H1 (cell line): ENCODE measurements around the gene KLHL7. TPM values are rescaled to one million over a fixed set of nuclear protein-coding genes. Genes with fewer than 3 reads are reported as not detected.

Experiments
- KDM5A ChIP-seq: fragments of 200-600 bp; IDR thresholded peaks from 2 replicates; pipeline ENCODE4 v1.7.1; 2012; ENCODE audit warnings: mild to moderate bottlenecking, low read length, inconsistent platforms, mixed read lengths
- SIN3A ChIP-seq, 2 experiments: IDR thresholded peaks in 1 of 2; conservative IDR thresholded peaks in 1 of 2; 2 replicates each; pipeline ENCODE4 v1.6.1; 2011 to 2012; ENCODE audit warnings: low read length in 2 of 2, improper control_type of control experiment in 1 of 2, low read depth in 1 of 2, mild to moderate bottlenecking in 1 of 2
- YY1 ChIP-seq: IDR thresholded peaks from 2 replicates; pipeline ENCODE4 v1.6.1; 2011; ENCODE audit warnings: low read depth, mild to moderate bottlenecking, low read length
- polyA plus RNA-seq, 7 experiments: library from polyadenylated mRNA; depleted of rRNA in 3 of 7; stranded (reverse) in 5 of 7; unstranded in 2 of 7; fragments of >200 nt in 5 of 7; fragments of 200-250 nt in 2 of 7; gene quantifications; 1 replicate in 5 of 7; 2 replicates in 1 of 7; 4 replicates in 1 of 7; pipeline versions ENCODE4 v1.2.1 to v1.2.3, GENCODE V29; 2011 to 2013; ENCODE audit warnings: missing spikeins in 2 of 7, mixed read lengths in 2 of 7
- total RNA-seq: library from RNA; stranded (reverse); fragmentation: NEBNext Ultra II Directional; extraction: Animal tissue kit (Norgen Biotek cat#: 25700); gene quantifications from 2 replicates; pipeline ENCODE4 v1.2.1, GENCODE V29; 2021

Gene KLHL7
- total and polyA plus RNA-seq, 2 of the 8 experiments (the other 6 are each of a cell fraction or from before 2014, with no cell fraction given): 65.3 to 115 TPM

DNA sequence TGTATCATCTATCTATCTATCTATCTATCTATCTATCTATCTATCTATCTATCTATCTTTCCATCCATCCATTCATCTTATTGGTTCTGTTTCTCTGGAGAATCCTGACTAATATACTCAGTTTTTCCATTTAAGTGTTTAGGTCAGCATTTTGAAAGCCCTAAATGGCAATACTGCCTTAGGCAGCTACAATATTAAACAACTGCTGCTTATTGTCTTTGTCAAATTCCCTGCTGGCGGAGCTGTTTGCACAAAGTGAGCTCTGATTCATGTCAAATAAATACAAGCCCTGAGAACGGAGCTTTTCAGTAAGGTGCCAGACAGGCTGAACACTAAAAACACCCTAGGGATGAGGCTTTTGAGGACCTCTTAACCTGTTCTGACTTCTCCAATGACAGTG lies 7.1 kb upstream of the KLHL7 start (continued):
- TF ChIP-seq KDM5A (no peak), SIN3A (conservative IDR thresholded peaks at IDR 0.05 in 1 of 2, IDR thresholded peaks at IDR 0.05 in 1 of 2; ENCODE audit: low read depth in 1 of 2, low read length in 2 of 2) (no peak), YY1 (no peak)
